CD14-positive monocyte (primary cell): ENCODE results near the gene SYTL2. TPM values are rescaled to one million over a fixed set of nuclear protein-coding genes. Genes with fewer than 3 reads are reported as not detected.
A peak's percentile ranks its signal among the peaks of the same experiment; 100 is the strongest.
"Not testable (repeated sequence)": the region's sequence is repeated elsewhere in the genome, so short reads cannot be mapped to it uniquely, and the experiment has no call there.

Experiments
- DNase-seq, 3 donors: peaks; one replicate each; pipeline ENCODE4 v3.0.0-alpha.2; 2011 to 2022
- H2AFZ ChIP-seq: 2 replicates; pipeline ENCODE4 v1.6.0; 2012; ENCODE audit warnings: mild to moderate bottlenecking, low read depth, low read length, inconsistent platforms; ENCODE audit not compliant: insufficient read depth, poor library complexity, severe bottlenecking
- H3K27ac ChIP-seq, 2 donors: 1 replicate in 1 of 2; 2 replicates in 1 of 2; pipeline ENCODE4 v1.5.1; 2012 to 2013; ENCODE audit warnings: low read length in 2 of 2, control low read depth in 1 of 2, inconsistent platforms in 1 of 2, low read depth in 1 of 2, mild to moderate bottlenecking in 1 of 2
- H3K27me3 ChIP-seq, 2 donors: one replicate each; pipeline versions ENCODE4 v1.6.0 to v1.6.1; 2011 to 2013; ENCODE audit warnings: low read length in 2 of 2; ENCODE audit not compliant: control insufficient read depth in 2 of 2, insufficient read depth in 2 of 2
- H3K36me3 ChIP-seq, 2 donors: replicated peaks in 1 of 2; 1 replicate in 1 of 2; 2 replicates in 1 of 2; pipeline versions ENCODE4 v1.5.1 to v1.6.1; 2012 to 2013; ENCODE audit warnings: low read length in 2 of 2, control low read depth in 1 of 2, inconsistent platforms in 1 of 2, mild to moderate bottlenecking in 1 of 2; ENCODE audit not compliant: insufficient read depth in 2 of 2, control insufficient read depth in 1 of 2
- H3K4me1 ChIP-seq, 2 donors: 1 replicate in 1 of 2; 2 replicates in 1 of 2; pipeline versions ENCODE4 v1.5.1 to v1.6.1; 2012 to 2013; ENCODE audit warnings: low read length in 2 of 2, control low read depth in 1 of 2, inconsistent platforms in 1 of 2, mild to moderate bottlenecking in 1 of 2, moderate library complexity in 1 of 2; ENCODE audit not compliant: insufficient read depth in 2 of 2, control insufficient read depth in 1 of 2
- H3K4me2 ChIP-seq: replicated peaks from 2 replicates; pipeline ENCODE3; 2012; ENCODE audit warnings: low read length, moderate library complexity, mild to moderate bottlenecking; ENCODE audit not compliant: poor library complexity, severe bottlenecking; ENCODE audit errors: extremely low read depth
- H3K4me3 ChIP-seq, 3 experiments: fragments of 200-600 bp in 1 of 3; sonication (generic) in 1 of 3; replicated peaks in 1 of 3; 1 replicate in 2 of 3; 2 replicates in 1 of 3; pipeline ENCODE4 v1.5.1; 2011 to 2013; ENCODE audit warnings: low read length in 3 of 3, mild to moderate bottlenecking in 3 of 3, control low read depth in 2 of 3, low read depth in 2 of 3, inconsistent platforms in 1 of 3, moderate library complexity in 1 of 3
- H3K79me2 ChIP-seq: 2 replicates; pipeline ENCODE4 v1.6.0; 2012; ENCODE audit warnings: mild to moderate bottlenecking, control low read depth, inconsistent platforms, low read length, moderate library complexity; ENCODE audit not compliant: insufficient read depth
- H3K9ac ChIP-seq: 2 replicates; pipeline ENCODE4 v1.6.0; 2017; ENCODE audit warnings: low read length, mild to moderate bottlenecking; ENCODE audit not compliant: insufficient read depth, poor library complexity, severe bottlenecking
- H3K9me3 ChIP-seq, 2 donors: replicated peaks in 1 of 2; 1 replicate in 1 of 2; 2 replicates in 1 of 2; pipeline versions ENCODE4 v1.5.1 to v1.6.1; 2012 to 2013; ENCODE audit warnings: low read length in 2 of 2, control low read depth in 1 of 2; ENCODE audit not compliant: control insufficient read depth in 1 of 2, insufficient read depth in 1 of 2
- H4K20me1 ChIP-seq: 2 replicates; pipeline ENCODE4 v1.6.0; 2012; ENCODE audit warnings: mild to moderate bottlenecking, low read length, control low read depth, moderate library complexity; ENCODE audit not compliant: insufficient read depth
- H3K27ac Mint-ChIP-seq, 7 donors: one replicate each; pipeline ENCODE4 v1.8.0; 2020; ENCODE audit warnings: mild to moderate bottlenecking in 7 of 7, mixed read lengths in 7 of 7, moderate library complexity in 6 of 7, inconsistent platforms in 2 of 7
- H3K27me3 Mint-ChIP-seq, 3 donors: one replicate each; pipeline ENCODE4 v1.8.0; 2021 to 2022; ENCODE audit warnings: low read depth in 3 of 3, mild to moderate bottlenecking in 3 of 3, mixed read lengths in 3 of 3, moderate library complexity in 3 of 3, inconsistent platforms in 1 of 3
- H3K36me3 Mint-ChIP-seq, 2 donors: one replicate each; pipeline ENCODE4 v1.8.0; 2020; ENCODE audit warnings: mixed read lengths in 2 of 2, inconsistent platforms in 1 of 2, mild to moderate bottlenecking in 1 of 2
- H3K4me1 Mint-ChIP-seq: one replicate; pipeline ENCODE4 v1.8.0; 2020; ENCODE audit warnings: mild to moderate bottlenecking, mixed read lengths
- H3K4me3 Mint-ChIP-seq, 2 donors: one replicate each; pipeline ENCODE4 v1.8.0; 2020; ENCODE audit warnings: mild to moderate bottlenecking in 2 of 2, mixed read lengths in 2 of 2, moderate library complexity in 1 of 2
- H3K9me3 Mint-ChIP-seq, 7 donors: one replicate each; pipeline ENCODE4 v1.8.0; 2020 to 2022; ENCODE audit warnings: mixed read lengths in 7 of 7, mild to moderate bottlenecking in 6 of 7, moderate library complexity in 6 of 7, inconsistent platforms in 2 of 7
- CTCF ChIP-seq: fragments of 200-600 bp; IDR thresholded peaks from one replicate; pipeline ENCODE4 v1.8.0; 2022; ENCODE audit warnings: antibody characterized with exemption, mild to moderate bottlenecking
- WGBS: methylation state at CpG from one replicate; pipeline ENCODE4 v1.1.5; 2013; ENCODE audit warnings: missing lambda C conversion rate; ENCODE audit not compliant: insufficient coverage; 5-methylcytosine and 5-hydroxymethylcytosine counted together
- intact Hi-C, 2 donors: fragments of 100-400 bp; cut with micrococcal nuclease; formaldehyde crosslinking; loops; one replicate each; pipeline versions ENCODE4 v1.15.0 to v1.15.1; 2023
- polyA plus RNA-seq, 3 donors: library from polyadenylated mRNA; depleted of rRNA in 1 of 3; unstranded in 2 of 3; stranded (reverse) in 1 of 3; fragments of 300-500 nt in 2 of 3; fragments of >200 nt in 1 of 3; fragmentation: Illumina TruSeq in 2 of 3; gene quantifications; 1 replicate in 2 of 3; 2 replicates in 1 of 3; pipeline ENCODE4 v1.2.3, GENCODE V29; 2012 to 2021

The SYTL2 gene
- polyA plus RNA-seq, 3 donors, result 0.30 to 0.48 (median 0.34) TPM

DNA sequence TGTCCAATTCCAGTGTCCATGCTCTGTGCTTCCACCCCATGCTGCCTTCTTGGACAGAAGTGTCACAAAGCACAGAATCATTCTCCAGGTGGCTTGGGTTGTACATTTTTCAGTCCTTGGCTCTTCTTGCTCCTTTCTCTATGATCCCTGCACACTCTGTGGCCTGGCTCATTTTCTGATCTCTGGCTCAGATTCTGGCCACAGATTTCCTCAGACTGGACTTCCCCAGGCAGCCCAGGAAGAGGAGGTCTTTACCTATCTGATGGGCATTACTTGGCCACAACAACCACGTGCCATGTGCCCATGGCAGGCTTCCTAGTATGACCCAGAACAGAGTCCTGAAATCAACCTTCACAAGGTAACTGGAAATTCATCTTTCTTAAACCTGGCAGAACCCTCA, 27.2 kb downstream of the SYTL2 start:
- H2AFZ ChIP-seq, result no peak overlapping the region
- no peak overlapping the region for H3K27ac Mint-ChIP-seq
- intact Hi-C loops, result no loop called here

GRCh38 chr11:85780780-85781517, 30.0 kb downstream of the SYTL2 start:
- H2AFZ ChIP-seq, H3K4me1 ChIP-seq, H3K4me3 ChIP-seq, H4K20me1 ChIP-seq, H3K4me3 Mint-ChIP-seq, H3K36me3 ChIP-seq, H3K4me2 ChIP-seq, H3K36me3 Mint-ChIP-seq, H3K27ac ChIP-seq, H3K9ac ChIP-seq, H3K27me3 Mint-ChIP-seq, H3K79me2 ChIP-seq, H3K9me3 ChIP-seq, H3K27me3 ChIP-seq, intact Hi-C loops: not testable (repeated sequence)
- no CpG with 5 or more reads among the region's 3 CpGs for WGBS
- peak in 1 of 3 donors; percentile 41 for DNase-seq
- H3K4me1 Mint-ChIP-seq, result peaks cover 12% of the 10 kb centered on the region
- peak overlapping the region in 2 of 7 donors; percentile 1 to 21 for H3K27ac Mint-ChIP-seq
- peaks cover 0 to 18% (median 8%) of the 10 kb centered on the region in 7 donors for H3K9me3 Mint-ChIP-seq

More for the DNA sequence above, 27.2 kb downstream of the SYTL2 start:
- no peak overlapping the region for H3K4me3 ChIP-seq
- TF ChIP-seq CTCF, result no peak
- no peak overlapping the region for H3K4me2 ChIP-seq
- no peaks in the 10 kb centered on the region for H3K4me1 ChIP-seq
- Mint-ChIP-seq H3K27me3 (peaks cover 0 to 3% (median 0%) of the 10 kb centered on the region in 3 donors), H3K4me3 (no peak overlapping the region), H3K4me1 (peaks cover 12% of the 10 kb centered on the region), H3K9me3 (peaks cover 0 to 18% (median 8%) of the 10 kb centered on the region in 7 donors), H3K36me3 (no peaks in the 10 kb centered on the region)
- H3K36me3 ChIP-seq, result no peaks in the 10 kb centered on the region
- H3K9ac ChIP-seq, result no peak overlapping the region
- no peaks in the 10 kb centered on the region for H3K79me2 ChIP-seq
- H3K9me3 ChIP-seq, result peaks cover 0 to 7% of the 10 kb centered on the region in 2 donors
- no peaks in the 10 kb centered on the region for H3K27me3 ChIP-seq
- no peak overlapping the region for H3K27ac ChIP-seq
- 63% methylated on average over 1 of the region's 1 CpG for WGBS
- DNase-seq, result no peak
- no peaks in the 10 kb centered on the region for H4K20me1 ChIP-seq
